GM19395 (cell line): ENCODE measurements around the gene RBPJ.
"Not testable (repeated sequence)": the region's sequence is repeated elsewhere in the genome, so short reads cannot be mapped to it uniquely, and the experiment has no call there.

Experiments
- ATAC-seq: cut with Tn5 transposase; IDR thresholded peaks from one replicate; pipeline ENCODE4 v1.9.1; 2021; ENCODE audit warnings: mild to moderate bottlenecking, moderate library complexity; ENCODE audit not compliant: unreplicated experiment

Gene RBPJ

DNA sequence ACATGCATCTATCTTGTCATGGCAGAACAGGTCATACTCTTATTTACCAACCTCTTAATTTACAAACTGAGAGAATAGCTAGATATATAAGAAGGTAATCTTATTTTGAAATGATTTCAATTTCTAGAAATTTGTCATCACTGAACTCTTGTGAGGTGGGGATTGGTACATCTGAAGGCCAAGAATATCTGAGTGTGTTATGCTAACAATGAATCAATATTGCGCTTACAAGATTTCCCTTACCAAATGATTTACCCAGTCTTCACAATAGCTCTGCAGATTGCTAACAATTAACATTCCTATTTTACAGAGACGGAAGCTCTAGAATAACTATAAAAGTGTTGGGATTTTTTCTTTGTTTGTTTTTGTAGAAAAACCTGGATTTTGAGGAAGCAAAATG, 48.3 kb downstream of the RBPJ start:
- ATAC-seq: no peak

- ATAC-seq: no peak
Observed at GRCh38 chr4:26369581-26369980, 48.8 kb downstream of the RBPJ start.

DNA sequence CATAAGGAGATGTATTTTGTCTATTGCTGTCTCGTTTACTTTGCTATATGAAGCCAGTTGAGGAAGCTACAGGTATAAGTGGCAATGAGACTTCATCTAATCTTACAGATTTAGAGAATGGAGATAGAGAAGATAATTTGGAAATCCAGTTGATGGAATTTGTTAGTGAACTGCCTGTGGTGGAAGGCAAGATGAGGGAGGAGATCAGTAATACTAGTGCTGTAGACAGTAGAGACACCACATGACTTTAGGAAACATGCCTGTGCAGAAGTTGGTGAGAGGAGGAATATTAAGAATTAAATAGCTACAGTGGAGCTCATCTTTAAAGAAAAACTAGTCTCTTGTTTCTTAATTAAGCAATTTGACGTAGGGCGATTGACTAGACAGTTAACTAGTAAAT, 51.3 kb downstream of the RBPJ start:
- no peak for ATAC-seq

GRCh38 chr4:26372525-26373172, 51.8 kb downstream of the RBPJ start:
- ATAC-seq: peak; percentile 94

GRCh38 chr4:26375551-26375950, 54.7 kb downstream of the RBPJ start:
- ATAC-seq: no peak

GRCh38 chr4:26377328-26378311, 56.8 kb downstream of the RBPJ start:
- no peak for ATAC-seq

GRCh38 chr4:26379837-26380236, 59.0 kb downstream of the RBPJ start:
- no peak for ATAC-seq

DNA sequence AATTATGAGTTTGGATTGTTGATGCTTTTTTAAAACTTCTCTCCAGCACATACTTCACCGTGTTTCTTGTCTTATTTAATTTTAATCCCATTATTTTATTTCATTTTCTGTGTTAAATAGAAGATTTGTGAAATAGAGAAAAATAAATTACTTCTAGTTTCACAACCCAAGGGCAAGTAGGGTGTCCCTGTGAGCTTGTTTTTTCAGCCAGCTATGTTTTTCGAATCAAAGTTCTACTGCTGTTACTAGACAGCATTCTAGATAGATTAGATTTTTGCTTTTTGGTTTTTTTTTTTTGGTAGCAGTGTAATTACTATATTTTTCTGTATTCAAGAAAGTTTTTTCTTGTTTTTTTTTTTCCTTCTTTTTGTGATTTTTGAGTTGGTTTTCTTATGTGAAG, 59.9 kb downstream of the RBPJ start:
- ATAC-seq: no peak

- ATAC-seq: no peak
Observed at GRCh38 chr4:26384380-26385057, 63.7 kb downstream of the RBPJ start.

- ATAC-seq: no peak
Observed at GRCh38 chr4:26385690-26386089, 64.9 kb downstream of the RBPJ start.

GRCh38 chr4:26386386-26386785, 65.6 kb downstream of the RBPJ start:
- ATAC-seq: no peak

DNA sequence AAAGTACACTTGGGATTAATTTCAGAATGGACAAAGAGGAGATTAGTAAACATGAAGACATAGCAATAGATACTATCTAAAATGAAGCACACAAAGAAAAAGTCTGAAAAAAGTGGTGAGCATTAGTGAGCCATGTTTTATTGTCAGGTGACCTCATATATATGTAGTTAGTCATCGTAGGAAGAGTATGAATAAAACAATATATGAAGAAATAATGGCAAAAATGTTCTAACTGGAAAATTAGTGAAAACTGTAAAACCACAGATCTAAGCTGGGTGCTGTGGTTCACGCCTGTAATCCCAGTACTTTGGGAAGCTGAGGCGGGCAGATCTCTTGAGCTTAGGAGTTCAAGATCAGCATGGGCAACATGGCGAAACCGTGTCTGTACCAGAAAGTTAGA, 67.9 kb downstream of the RBPJ start:
- no peak for ATAC-seq

GRCh38 chr4:26397086-26397485, 76.3 kb downstream of the RBPJ start:
- ATAC-seq: no peak

- ATAC-seq: no peak
Observed at GRCh38 chr4:26400132-26400531, 79.3 kb downstream of the RBPJ start.

DNA sequence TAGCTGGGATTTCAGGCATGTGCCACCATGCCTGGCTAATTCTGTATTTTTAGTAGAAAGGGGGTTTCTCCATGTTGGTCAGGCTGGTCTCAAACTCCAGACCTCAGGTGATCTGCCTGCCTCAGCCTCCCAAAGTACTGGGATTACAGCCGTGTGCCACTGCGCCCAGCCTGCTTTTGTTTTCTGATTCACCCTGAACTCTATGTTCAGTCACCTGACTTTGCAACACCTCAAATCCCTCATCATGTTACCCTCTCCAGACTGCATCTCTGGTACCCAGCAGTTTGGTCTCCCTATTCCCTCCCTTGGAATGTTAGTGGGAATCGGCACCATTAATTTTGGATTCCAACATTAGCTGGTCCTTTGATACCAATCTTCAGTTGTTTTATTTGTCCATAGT, 81.2 kb downstream of the RBPJ start:
- ATAC-seq: not testable (repeated sequence)

- peak; percentile 84 for ATAC-seq
Observed at GRCh38 chr4:26402458-26402857, 81.6 kb downstream of the RBPJ start.

DNA sequence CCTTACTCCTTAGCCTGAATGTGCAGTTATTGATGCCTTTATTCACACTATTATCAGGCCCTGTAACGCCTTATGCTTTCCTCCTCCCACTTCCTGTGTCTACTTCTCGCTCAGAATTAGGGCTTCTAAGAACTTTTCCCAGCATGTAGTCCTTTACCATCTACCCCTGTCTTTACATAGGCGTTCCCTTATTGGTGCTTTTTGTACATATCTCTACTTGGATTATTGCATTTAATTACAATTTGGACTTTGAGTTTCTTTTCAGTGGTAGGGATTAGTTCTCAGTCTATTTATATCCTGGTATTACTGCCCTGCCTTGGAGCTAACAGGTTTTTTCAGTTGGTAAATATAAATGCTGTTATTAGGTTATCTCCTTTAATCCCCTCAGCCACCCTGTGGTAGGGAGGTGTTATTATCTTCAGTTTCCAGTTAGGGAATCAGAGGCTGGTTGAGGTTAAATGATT, 84.0 kb downstream of the RBPJ start:
- no peak for ATAC-seq

DNA sequence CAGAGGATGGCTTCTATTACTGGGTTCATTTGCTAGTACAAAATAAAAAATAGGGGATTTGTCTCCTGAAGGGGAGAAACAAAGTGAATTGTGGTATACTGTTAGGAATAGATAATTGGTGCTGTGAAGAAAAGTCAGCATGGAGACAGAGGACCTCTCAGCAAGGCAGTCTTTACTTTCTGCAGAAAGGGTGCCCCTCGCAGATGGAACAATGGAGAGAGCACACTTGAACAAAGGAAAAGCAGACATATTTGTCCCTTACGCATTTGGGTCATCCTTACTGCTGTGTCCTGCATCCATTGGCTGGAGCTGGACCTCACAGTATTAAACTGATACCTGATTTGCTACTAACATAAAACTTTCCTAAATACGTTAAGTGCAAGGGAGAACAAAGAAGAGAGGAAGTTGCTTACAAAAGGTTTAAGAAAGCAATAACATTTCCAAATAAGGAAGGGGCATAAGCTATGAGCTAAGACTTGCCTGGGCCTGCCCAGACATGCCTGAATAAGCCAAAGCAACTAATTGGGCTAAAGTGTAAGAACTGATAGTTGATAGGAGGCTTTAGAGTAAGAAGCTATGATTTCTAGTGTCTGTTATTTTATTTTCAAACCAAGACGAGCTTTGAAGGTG, 85.6 kb downstream of the RBPJ start:
- no peak for ATAC-seq

GRCh38 chr4:26407476-26407875, 86.7 kb downstream of the RBPJ start:
- no peak for ATAC-seq

GRCh38 chr4:26410385-26411293, 89.8 kb downstream of the RBPJ start:
- ATAC-seq: peak; percentile 82
